ENCODE data around the gene IFIT1B.
"Not testable (repeated sequence)": the region's sequence is repeated elsewhere in the genome, so short reads cannot be mapped to it uniquely, and the experiment has no call there.

GRCh38 chr10:89412276-89412675 is 34.4 kb downstream of the IFIT1B start:
- not testable (repeated sequence) for TF ChIP-seq CTCF (optimal IDR thresholded peaks at IDR 0.05 in 1 of 3, IDR thresholded peaks at IDR 0.05 in 1 of 3, conservative IDR thresholded peaks at IDR 0.05 in 1 of 3; ENCODE audit: extremely low read depth in 1 of 3, insufficient read depth in 2 of 3, low read length in 3 of 3); EZH2 (IDR thresholded peaks at IDR 0.05; ENCODE audit: low read length)
